Right atrium auricular region (tissue), 2 donors: ENCODE results near the gene POU6F2. TPM values are rescaled to one million over a fixed set of nuclear protein-coding genes. Genes with fewer than 3 reads are reported as not detected.
"Not testable (repeated sequence)": the region's sequence is repeated elsewhere in the genome, so short reads cannot be mapped to it uniquely, and the experiment has no call there.

ENCODE experiments used
- DNase-seq: peaks from one replicate; pipeline ENCODE4 v3.0.0-alpha.2; 2019; ENCODE audit warnings: low spot score
- H3K27ac ChIP-seq, 2 donors: fragments of 200-600 bp; sonication (generic); 1 replicate in 1 of 2; 2 replicates in 1 of 2; pipeline ENCODE4 v1.5.1; 2016 to 2019
- H3K27me3 ChIP-seq, 2 donors: fragments of 200-600 bp; sonication (generic); one replicate each; pipeline versions ENCODE4 v1.5.1 to v1.6.0; 2017 to 2019
- H3K36me3 ChIP-seq: fragments of 200-600 bp; sonication (generic); one replicate; pipeline ENCODE4 v1.5.1; 2016
- H3K4me1 ChIP-seq, 2 donors: fragments of 200-600 bp; sonication (generic); one replicate each; pipeline versions ENCODE4 v1.5.1 to v1.6.0; 2017 to 2019
- H3K4me3 ChIP-seq, 2 donors: fragments of 200-600 bp; sonication (generic); 1 replicate in 1 of 2; 2 replicates in 1 of 2; pipeline ENCODE4 v1.5.1; 2017 to 2019; ENCODE audit warnings: mild to moderate bottlenecking in 1 of 2, moderate library complexity in 1 of 2
- H3K9me3 ChIP-seq, 2 donors: fragments of 200-600 bp; sonication (generic); one replicate each; pipeline ENCODE4 v1.5.1; 2019
- total RNA-seq, 2 donors: library from RNA; depleted of rRNA; stranded (reverse); fragments of >200 nt; gene quantifications; one replicate each; pipeline ENCODE4 v1.1.0, GENCODE V29; 2016
- TF ChIP-seq, protein P1 (sequence below), 2 donors: fragments of 200-600 bp; sonication (generic); IDR thresholded peaks; one replicate each; pipeline ENCODE4 v1.5.1; 2019; ENCODE audit warnings: antibody characterized with exemption in 2 of 2

Gene POU6F2
- total RNA-seq, 2 donors from 2014 or later, result 0.85 to 1.5 TPM

DNA sequence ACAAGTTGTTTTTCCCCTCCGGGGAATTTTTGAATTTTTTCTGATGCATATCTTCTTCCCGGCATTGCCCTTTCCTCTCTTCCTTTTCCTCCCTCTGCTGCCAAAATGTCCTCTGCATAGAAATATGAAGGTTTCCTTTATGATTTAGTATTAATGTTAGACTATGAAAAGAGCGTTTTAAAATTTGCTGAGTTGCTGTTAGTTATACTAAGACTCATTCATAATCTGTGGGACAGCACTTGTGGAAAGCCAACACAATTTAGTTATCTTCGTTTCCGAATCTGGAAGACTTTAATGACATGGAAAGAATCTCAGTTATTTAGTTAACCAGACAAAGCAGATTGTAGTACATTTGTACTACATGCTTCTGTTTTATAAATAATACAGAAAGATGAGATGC is 25.0 kb downstream of the POU6F2 start:
- TF ChIP-seq, protein P1, sequence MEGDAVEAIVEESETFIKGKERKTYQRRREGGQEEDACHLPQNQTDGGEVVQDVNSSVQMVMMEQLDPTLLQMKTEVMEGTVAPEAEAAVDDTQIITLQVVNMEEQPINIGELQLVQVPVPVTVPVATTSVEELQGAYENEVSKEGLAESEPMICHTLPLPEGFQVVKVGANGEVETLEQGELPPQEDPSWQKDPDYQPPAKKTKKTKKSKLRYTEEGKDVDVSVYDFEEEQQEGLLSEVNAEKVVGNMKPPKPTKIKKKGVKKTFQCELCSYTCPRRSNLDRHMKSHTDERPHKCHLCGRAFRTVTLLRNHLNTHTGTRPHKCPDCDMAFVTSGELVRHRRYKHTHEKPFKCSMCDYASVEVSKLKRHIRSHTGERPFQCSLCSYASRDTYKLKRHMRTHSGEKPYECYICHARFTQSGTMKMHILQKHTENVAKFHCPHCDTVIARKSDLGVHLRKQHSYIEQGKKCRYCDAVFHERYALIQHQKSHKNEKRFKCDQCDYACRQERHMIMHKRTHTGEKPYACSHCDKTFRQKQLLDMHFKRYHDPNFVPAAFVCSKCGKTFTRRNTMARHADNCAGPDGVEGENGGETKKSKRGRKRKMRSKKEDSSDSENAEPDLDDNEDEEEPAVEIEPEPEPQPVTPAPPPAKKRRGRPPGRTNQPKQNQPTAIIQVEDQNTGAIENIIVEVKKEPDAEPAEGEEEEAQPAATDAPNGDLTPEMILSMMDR (IDR thresholded peaks at IDR 0.05), result no peak
- Histone ChIP-seq H3K4me3 (no peak overlapping the region), H3K27me3 (no peaks in the 10 kb centered on the region), H3K4me1 (no peaks in the 10 kb centered on the region), H3K36me3 (no peaks in the 10 kb centered on the region), H3K27ac (no peak overlapping the region), H3K9me3 (no peaks in the 10 kb centered on the region)
- DNase-seq, result no peak

DNA sequence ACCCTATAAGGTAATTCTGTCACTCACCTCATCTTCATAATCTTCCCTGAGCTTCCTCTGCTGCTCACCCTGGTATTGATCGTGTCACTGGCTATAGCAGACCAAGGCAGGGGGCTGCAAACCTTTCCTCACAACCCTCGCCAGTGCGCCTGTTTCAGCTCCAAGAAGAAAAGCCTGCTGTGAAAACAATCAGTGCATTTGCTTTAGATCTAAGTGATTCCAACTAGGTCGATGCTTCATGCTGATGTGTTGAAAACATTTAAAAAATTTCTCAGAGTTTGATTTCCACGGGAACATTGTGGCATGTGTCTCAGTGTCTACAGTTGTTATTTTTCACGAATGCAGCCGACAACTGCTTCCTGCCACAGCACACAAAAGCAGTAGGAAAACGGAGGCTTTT is 27.3 kb downstream of the POU6F2 start:
- Histone ChIP-seq H3K36me3 (no peaks in the 10 kb centered on the region), H3K9me3 (no peaks in the 10 kb centered on the region), H3K27me3 (no peaks in the 10 kb centered on the region), H3K4me3 (no peak overlapping the region), H3K27ac (no peak overlapping the region), H3K4me1 (no peaks in the 10 kb centered on the region)
- DNase-seq, result no peak
- TF ChIP-seq, protein P1 (IDR thresholded peaks at IDR 0.05), result no peak

DNA sequence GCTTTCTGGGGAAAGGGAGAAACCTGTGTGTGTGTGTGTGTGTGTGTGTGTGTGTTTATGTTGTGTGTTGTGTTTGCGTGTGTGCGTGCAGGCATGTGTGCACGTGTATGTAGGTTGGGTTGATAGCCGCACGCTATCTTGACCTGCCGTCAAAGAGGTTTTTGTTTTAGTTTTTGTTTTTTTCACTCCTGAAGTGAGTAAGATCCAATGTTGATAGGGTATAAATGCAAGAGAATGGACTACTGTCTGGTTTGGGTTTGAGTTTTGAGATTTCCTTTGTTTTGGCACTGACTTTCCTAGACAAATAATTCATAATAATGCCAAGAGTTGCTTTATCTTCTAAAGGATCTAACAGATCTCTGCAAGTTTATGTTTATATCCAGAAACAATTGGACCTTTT is 27.8 kb downstream of the POU6F2 start:
- TF ChIP-seq, protein P1 (IDR thresholded peaks at IDR 0.05), result no peak
- Histone ChIP-seq H3K27me3 (no peaks in the 10 kb centered on the region), H3K9me3 (no peaks in the 10 kb centered on the region)

GRCh38 chr7:39013049-39013939 is 35.6 kb downstream of the POU6F2 start:
- not testable (repeated sequence) for H3K4me3 ChIP-seq, H3K9me3 ChIP-seq, H3K27ac ChIP-seq, H3K27me3 ChIP-seq, H3K4me1 ChIP-seq, DNase-seq, H3K36me3 ChIP-seq

More for the DNA sequence above, 27.8 kb downstream of the POU6F2 start:
- H3K4me3 ChIP-seq, result no peak overlapping the region
- no peaks in the 10 kb centered on the region for H3K36me3 ChIP-seq
- no peaks in the 10 kb centered on the region for H3K4me1 ChIP-seq
- H3K27ac ChIP-seq, result no peak overlapping the region
- DNase-seq, result no peak

- H3K27me3 ChIP-seq, result no peaks in the 10 kb centered on the region
- DNase-seq, result no peak
- H3K4me3 ChIP-seq, result no peak overlapping the region
Measured at GRCh38 chr7:39016609-39017008, 38.9 kb downstream of the POU6F2 start.

GRCh38 chr7:39017369-39017915 is 39.7 kb downstream of the POU6F2 start:
- TF ChIP-seq, protein P1 (IDR thresholded peaks at IDR 0.05), result no peak
- DNase-seq, result no peak
- H3K36me3 ChIP-seq, result no peaks in the 10 kb centered on the region
- no peak overlapping the region for H3K4me3 ChIP-seq
- no peak overlapping the region for H3K27ac ChIP-seq
- no peaks in the 10 kb centered on the region for H3K27me3 ChIP-seq
- H3K4me1 ChIP-seq, result no peaks in the 10 kb centered on the region
- no peaks in the 10 kb centered on the region for H3K9me3 ChIP-seq

More at GRCh38 chr7:39016609-39017008, 38.9 kb downstream of the POU6F2 start:
- TF ChIP-seq, protein P1 (IDR thresholded peaks at IDR 0.05), result no peak
- no peak overlapping the region for H3K27ac ChIP-seq
- no peaks in the 10 kb centered on the region for H3K4me1 ChIP-seq
- H3K9me3 ChIP-seq, result no peaks in the 10 kb centered on the region
- H3K36me3 ChIP-seq, result no peaks in the 10 kb centered on the region
